HEK293 (cell line): ENCODE measurements around the gene ADAMTS2.

ENCODE experiments used
- KLF10 ChIP-seq: fragments of 450-650 bp; IDR thresholded peaks from 2 replicates; pipeline ENCODE4 v1.5.1; 2018; ENCODE audit warnings: missing biosample characterization, mild to moderate bottlenecking, missing genetic modification characterization
- KLF16 ChIP-seq: fragments of 450-650 bp; formaldehyde crosslinking; IDR thresholded peaks from 2 replicates; pipeline ENCODE4 v1.5.1; 2017; ENCODE audit warnings: missing biosample characterization, missing genetic modification characterization
- YY1 ChIP-seq: fragments of 450-650 bp; formaldehyde crosslinking; IDR thresholded peaks from 2 replicates; pipeline ENCODE4 v1.5.1; 2018; ENCODE audit warnings: missing biosample characterization, missing genetic modification characterization
- YY2 ChIP-seq: fragments of 450-650 bp; formaldehyde crosslinking; IDR thresholded peaks from 2 replicates; pipeline ENCODE4 v1.5.1; 2016; ENCODE audit warnings: missing biosample characterization, missing genetic modification characterization
- ZFP41 ChIP-seq: fragments of 450-650 bp; formaldehyde crosslinking; IDR thresholded peaks from 2 replicates; pipeline ENCODE4 v1.5.1; 2016; ENCODE audit warnings: missing biosample characterization, missing genetic modification characterization, borderline replicate concordance
- ZNF114 ChIP-seq: fragments of 450-650 bp; formaldehyde crosslinking; IDR thresholded peaks from 2 replicates; pipeline ENCODE4 v1.5.0; 2017; ENCODE audit warnings: missing biosample characterization, missing genetic modification characterization
- ZNF2 ChIP-seq: fragments of 450-650 bp; formaldehyde crosslinking; IDR thresholded peaks from 2 replicates; pipeline ENCODE4 v1.5.1; 2016; ENCODE audit warnings: missing biosample characterization, missing genetic modification characterization
- ZNF292 ChIP-seq: fragments of 450-650 bp; formaldehyde crosslinking; IDR thresholded peaks from 2 replicates; pipeline ENCODE4 v1.5.1; 2016; ENCODE audit warnings: low read depth, missing biosample characterization, missing genetic modification characterization, borderline replicate concordance
- ZNF707 ChIP-seq: fragments of 450-650 bp; formaldehyde crosslinking; IDR thresholded peaks from 2 replicates; pipeline ENCODE4 v1.5.1; 2016; ENCODE audit warnings: missing biosample characterization, missing genetic modification characterization
- ZNF791 ChIP-seq: fragments of 450-650 bp; formaldehyde crosslinking; IDR thresholded peaks from 2 replicates; pipeline ENCODE4 v1.5.1; 2016; ENCODE audit warnings: missing biosample characterization, missing genetic modification characterization
- TF ChIP-seq, protein P1 (sequence below): fragments of 450-650 bp; formaldehyde crosslinking; IDR thresholded peaks from 2 replicates; pipeline ENCODE4 v1.5.1; 2016; ENCODE audit warnings: missing biosample characterization, missing genetic modification characterization
- TF ChIP-seq, protein P2 (sequence below): fragments of 450-650 bp; formaldehyde crosslinking; IDR thresholded peaks from 2 replicates; pipeline ENCODE4 v1.5.1; 2017; ENCODE audit warnings: missing biosample characterization, mild to moderate bottlenecking, missing genetic modification characterization, moderate library complexity

DNA sequence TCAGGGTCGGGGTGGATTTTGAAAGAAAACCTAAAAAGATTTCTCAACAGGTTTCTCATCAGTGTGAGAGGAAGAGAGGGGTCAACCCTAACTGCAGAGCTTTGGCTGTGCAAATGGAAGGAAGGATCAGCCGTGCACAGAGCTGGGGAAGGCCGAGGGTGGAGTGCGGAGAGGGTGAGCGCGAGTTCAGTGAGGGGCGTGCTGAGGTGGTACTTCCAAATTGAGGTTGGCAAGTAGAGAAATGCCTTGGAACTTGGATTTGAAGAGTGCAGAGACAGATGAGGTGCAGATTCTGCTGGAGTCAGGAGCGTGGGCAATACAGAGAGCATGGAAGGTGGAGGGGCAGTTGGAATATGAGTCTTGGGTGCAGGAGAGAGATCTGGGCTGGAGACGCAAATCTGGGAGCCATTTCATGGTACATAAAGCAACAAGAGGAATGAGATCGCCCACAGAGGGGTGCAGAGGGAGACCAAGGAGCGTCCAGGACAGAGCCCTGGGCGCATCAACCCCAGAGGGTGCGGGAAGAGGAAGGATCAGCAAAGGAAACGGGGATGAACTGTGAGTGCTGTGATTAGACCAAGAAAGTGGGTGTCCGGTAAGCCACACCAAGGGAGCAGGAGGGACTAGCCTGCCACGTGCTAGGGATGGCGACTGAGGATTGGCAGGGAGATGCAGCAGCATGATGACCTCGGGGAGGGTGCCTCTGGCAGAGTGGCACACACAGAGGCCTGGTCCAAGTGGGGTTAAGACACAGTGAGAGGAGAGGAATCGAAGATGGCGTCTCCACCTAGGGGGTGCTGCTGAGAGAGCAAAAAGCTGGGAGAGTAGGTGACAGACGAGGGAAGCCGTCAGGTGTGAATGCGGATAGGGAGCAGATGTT lies 105.8 kb downstream of the ADAMTS2 start:
- TF ChIP-seq KLF16 (tag by site-specific recombination) (no peak), KLF10 (tag by site-specific recombination) (no peak), ZNF707 (no peak), ZFP41 (tag by site-specific recombination) (no peak), YY2 (tag by site-specific recombination) (no peak), ZNF114 (tag by site-specific recombination) (no peak), ZNF2 (tag by site-specific recombination) (no peak), ZNF791 (tag by site-specific recombination) (no peak), YY1 (tag by site-specific recombination) (no peak), ZNF292 (tag by site-specific recombination) (no peak)
- TF ChIP-seq, protein P1, sequence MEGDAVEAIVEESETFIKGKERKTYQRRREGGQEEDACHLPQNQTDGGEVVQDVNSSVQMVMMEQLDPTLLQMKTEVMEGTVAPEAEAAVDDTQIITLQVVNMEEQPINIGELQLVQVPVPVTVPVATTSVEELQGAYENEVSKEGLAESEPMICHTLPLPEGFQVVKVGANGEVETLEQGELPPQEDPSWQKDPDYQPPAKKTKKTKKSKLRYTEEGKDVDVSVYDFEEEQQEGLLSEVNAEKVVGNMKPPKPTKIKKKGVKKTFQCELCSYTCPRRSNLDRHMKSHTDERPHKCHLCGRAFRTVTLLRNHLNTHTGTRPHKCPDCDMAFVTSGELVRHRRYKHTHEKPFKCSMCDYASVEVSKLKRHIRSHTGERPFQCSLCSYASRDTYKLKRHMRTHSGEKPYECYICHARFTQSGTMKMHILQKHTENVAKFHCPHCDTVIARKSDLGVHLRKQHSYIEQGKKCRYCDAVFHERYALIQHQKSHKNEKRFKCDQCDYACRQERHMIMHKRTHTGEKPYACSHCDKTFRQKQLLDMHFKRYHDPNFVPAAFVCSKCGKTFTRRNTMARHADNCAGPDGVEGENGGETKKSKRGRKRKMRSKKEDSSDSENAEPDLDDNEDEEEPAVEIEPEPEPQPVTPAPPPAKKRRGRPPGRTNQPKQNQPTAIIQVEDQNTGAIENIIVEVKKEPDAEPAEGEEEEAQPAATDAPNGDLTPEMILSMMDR (tag by site-specific recombination), result no peak
- TF ChIP-seq, protein P2, sequence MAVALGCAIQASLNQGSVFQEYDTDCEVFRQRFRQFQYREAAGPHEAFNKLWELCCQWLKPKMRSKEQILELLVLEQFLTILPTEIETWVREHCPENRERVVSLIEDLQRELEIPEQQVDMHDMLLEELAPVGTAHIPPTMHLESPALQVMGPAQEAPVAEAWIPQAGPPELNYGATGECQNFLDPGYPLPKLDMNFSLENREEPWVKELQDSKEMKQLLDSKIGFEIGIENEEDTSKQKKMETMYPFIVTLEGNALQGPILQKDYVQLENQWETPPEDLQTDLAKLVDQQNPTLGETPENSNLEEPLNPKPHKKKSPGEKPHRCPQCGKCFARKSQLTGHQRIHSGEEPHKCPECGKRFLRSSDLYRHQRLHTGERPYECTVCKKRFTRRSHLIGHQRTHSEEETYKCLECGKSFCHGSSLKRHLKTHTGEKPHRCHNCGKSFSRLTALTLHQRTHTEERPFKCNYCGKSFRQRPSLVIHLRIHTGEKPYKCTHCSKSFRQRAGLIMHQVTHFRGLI (tag by site-specific recombination), result no peak
